Activated CD4-positive, alpha-beta T cell treated with anti-CD3 and anti-CD28 coated beads, Interleukin-2, amount 50 U/mL, for 48 hours (primary cell): ENCODE data around the gene CEP70.
"Not testable (repeated sequence)": the region's sequence is repeated elsewhere in the genome, so short reads cannot be mapped to it uniquely, and the experiment has no call there.

Experiments
- DNase-seq, 2 experiments: peaks; one replicate each; pipeline ENCODE4 v3.0.0-alpha.2; 2020

CEP70 gene

GRCh38 chr3:138468451-138468850, 125.6 kb downstream of the CEP70 start:
- DNase-seq, result no peak

DNA sequence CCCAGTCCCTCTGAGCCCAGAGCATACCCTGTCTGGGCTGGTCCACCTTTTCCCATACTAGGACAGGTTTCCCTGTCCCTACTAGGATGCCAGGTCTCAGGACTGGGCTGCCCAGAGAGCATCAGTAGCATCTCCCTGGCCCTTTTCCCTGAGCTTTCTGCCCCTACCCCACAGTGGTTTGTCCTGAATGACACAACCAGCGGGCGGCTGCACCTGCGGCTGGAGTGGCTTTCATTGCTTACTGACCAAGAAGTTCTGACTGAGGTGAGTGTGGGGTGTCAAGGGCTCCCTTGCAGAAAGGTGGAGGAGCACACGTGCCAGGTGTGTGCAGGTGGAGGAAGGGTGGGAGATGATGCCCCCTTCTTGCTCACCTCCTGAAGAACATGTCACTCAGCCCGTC, 126.1 kb downstream of the CEP70 start:
- DNase-seq, result no peak

- DNase-seq, result no peak
These were observed 128.1 kb downstream of the CEP70 start for GRCh38 chr3:138465925-138466324.

DNA sequence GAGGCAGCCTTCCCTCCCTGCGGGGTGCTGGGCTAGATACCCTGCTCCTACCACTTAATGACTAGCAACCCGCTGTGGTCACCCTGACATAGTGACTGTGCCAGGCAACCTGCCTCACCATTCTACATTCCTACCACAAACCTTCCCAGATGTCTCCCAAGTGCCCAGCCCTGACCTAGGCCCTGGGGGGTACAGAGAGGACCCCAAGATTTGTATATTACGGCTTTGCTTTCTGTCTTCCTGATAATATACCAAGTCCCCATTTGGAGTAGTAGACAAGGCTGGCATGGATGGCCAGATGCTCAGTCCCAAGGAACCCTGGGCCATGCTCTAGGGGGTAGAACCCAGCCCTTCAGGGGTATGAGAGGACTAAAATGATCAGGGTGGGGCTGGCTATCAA, 128.6 kb downstream of the CEP70 start:
- no peak for DNase-seq

DNA sequence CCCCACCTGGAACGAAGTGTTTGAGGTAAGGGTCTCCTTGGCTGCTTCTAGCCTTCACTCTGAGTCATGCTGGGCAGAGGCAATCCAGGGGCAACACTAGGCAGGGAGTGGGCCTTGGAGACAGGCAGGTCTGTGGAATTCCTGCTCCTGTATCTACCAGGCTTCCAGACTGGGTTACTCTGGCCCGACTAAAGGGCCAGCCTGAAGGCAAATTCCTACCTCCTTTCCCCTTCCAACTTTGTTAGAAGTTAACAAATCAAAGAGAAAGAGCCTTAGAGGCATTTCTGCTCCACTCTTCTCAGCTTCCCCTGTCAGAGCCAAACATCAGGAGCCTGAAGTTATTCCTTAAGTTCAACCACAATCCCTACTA, 129.6 kb downstream of the CEP70 start:
- DNase-seq, result no peak

- no peak for DNase-seq
These were observed 130.2 kb downstream of the CEP70 start for GRCh38 chr3:138463724-138464490.

DNA sequence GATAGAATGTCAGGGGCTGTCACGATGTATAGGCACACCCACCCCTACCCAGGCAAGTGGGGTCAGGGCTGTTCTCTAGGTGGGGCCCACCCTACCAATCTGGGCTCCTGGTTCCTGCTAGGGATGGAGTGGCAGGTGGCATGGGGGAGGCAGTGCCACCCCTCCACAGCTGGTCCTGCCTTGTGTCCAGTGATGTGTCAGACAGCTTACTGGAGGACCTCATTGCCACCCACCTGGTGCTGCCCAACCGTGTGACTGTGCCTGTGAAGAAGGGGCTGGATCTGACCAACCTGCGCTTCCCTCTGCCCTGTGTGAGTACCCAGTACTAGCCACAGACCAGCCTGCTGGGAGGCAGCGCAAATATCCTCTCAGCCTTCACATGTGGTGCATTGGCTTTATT, 132.2 kb downstream of the CEP70 start:
- DNase-seq, result no peak

GRCh38 chr3:138461246-138461645, 132.8 kb downstream of the CEP70 start:
- DNase-seq, result no peak

DNA sequence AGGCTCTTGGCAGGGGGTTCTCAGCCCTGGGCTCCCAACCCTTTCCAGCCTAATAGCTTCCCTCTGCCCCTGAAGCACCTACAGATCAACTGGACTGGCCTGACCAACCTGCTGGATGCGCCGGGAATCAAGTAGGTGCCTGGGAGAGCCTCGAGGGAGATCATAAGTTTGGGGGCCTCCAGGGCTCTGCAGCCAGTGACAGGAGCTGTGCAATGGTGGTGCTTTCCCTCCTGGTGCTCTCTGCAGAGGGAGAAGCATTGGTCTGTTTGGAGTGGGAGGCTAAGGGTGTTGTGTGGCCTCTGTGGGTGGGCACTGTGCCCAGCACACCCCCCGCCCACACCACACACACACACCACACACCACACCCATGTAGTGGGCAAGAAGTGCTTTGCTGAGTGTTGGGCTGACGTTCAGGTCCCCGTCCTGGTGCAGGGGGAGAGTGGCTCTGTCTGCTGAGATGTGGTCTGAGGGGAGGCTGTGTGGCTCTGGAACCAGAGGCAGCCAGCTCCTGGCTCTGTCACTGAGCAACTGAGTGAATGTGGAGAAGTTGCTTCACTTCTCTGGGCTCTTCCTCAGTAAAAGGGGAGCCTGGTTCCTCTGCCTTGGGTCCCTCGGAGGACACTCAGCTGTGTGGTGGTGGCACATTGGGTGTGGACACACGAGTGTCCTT, 133.4 kb downstream of the CEP70 start:
- DNase-seq, result no peak

GRCh38 chr3:138459619-138460535, 134.2 kb downstream of the CEP70 start:
- no peak for DNase-seq

DNA sequence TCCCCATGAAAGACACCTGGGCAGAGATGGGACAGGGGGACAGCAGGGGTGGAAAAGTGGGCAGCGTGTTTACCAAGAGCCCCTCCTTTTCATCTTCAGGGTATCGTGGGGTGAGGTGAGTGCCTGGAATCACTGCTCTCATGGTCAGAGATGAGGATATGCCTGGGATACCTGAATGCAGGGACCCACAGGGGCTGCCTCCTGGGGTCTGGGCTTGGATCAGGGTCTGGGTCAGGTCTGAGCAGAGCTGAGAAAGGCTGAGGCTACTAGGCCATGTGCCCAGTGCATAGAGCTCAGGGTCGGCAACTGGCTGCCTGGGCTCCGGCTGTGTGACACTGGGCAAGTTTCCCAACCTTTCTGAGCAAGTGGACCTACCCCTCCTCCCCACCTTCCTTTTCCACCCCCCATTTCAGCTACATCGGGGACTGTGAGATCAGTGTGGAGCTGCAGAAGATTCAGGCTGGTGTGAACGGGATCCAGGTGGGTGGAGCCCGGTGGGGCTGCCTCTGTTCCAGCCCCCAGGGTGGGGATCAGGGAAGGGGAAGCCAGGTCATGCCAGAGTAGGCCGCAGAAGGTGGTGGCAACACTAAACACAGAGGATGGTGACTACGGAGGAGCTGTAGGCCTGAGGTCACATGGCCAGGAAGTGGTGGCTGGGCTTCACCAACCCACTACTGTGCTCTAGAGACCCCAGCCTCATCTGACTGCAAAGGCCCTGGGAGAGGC, 135.1 kb downstream of the CEP70 start:
- DNase-seq, result no peak

DNA sequence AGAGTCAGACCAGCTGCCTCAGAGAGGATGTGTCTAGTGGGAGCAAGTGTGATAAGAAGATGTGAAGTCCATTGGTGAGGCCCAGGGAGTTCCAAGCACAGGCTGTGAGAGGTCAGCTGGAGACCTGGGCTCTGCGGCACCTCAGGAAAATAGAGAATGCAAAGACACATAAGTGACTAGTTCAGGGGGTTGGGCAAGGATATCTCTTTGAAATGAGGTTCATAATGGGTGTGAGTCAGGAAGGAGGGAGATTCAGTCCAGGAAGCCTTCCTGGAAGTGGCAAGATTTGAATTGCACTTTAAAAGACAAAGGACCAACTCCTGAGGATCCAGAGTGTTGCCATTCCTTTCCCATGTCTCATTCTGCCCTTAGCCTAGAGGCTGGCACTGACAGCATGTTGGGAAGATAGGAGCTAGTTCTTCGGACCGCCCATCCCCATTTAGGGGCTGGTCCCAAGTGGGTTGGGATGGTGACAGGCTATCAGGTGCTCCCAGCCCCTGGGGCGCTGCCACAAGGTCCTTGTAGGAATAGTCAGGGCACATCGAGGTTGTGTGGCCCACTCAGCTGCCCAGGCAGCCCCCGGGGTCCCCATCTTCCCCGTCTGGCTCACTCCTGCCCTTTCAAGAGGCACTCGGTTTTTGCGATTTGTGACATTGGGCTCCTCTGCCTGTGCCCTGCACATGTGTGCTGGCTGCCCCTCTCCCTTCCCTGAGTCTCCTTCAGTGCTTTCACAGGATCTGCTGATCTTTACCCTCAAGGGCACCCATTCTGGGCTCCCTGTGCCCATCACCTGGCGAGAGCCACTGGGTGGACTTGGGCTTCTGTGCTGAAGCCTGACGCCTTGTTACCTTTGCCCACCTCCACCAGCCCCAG, 136.0 kb downstream of the CEP70 start:
- no peak for DNase-seq

DNA sequence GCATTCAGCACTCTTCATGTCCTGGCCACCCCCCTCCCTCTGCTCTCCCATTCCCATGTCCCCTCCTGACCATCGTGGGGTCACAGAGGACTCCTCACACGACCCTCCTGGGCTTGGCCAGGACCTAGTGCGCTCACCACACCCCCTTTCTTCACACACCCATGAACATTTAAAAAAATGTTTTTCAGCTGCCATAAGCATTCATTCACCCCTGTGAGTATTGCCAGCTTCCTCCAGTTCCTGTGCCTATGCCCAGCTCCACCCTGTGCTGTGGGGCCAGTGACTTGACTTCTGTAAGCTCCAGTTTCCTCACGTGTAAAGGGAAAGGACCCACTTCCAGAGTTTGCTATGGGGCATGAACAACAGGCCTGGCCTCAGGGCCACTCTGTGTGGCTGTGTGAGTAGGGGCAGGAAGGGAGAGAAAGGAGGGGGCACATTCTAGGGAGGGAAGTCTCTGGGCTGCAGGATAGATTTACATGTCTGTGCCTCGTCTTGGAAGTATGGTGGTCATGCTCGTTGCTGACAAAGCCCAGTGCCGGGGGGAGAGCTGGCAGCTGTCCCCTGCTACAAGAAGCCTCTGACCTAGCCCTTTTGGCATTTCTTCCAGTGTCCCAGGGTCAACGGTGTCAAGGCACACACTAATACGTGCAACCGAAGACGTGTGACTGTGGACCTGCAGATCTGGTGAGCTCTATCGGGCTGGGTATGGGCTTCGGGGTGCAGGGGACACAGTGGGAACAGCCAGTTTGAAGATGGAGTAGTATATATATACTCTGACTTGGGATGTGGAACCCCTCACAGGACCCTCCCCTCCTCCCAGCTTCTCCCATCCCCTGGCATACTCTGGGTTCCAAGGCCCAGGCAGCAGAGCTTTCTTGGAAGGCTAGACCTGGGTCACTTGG, 136.8 kb downstream of the CEP70 start:
- no peak for DNase-seq

- DNase-seq, result no peak
These were observed 138.0 kb downstream of the CEP70 start for GRCh38 chr3:138455801-138456716.

DNA sequence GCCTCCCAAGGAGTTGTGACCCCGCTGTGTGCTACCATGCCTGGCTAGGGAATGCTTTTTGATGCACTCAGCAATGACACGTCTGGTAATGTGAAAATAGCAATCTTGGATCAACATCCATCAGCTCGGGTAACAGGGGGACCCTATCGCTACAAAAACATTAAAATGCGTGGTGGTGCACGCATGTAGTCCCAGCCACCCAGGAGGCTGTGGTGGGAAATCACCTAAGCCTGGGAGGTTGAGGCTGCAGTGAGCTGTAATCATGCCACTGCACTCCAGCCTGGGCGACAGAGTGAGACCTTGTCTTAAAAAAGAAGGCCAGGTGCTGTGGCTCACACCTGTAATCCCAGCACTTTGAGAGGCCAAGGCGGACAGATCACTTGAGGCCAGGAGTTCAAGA, 140.1 kb downstream of the CEP70 start:
- DNase-seq, result not testable (repeated sequence)

GRCh38 chr3:138452436-138452835, 141.6 kb downstream of the CEP70 start:
- DNase-seq, result no peak

DNA sequence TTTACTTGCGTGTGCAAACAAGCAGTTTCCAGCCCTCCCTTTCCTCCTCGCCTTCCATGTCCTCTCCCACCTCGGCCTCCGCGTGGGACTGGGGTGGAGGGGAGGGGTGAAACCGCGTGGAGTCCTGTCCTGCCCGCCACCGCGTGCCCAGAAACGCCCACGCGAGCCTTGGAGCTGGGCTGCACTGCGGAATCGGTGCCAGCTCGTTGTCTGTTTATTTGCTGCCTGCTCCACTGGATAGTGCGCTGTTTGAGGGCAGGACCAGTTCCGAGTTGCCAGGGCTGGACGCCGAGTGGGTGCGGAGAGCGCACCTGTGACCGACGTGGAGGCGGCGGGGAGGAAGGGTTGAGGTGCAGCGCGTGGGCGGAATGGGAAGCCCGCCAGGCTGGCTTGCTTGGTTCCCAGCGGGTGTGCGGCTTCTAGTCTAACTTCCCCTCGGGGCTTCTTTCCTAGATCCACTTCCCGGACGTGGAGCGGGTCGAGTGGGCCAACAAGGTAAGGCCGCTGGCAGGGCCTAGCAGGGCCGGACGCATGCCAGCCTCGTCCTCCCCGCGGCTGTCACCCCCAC, 142.4 kb downstream of the CEP70 start:
- DNase-seq, result no peak

GRCh38 chr3:138450704-138451424, 143.2 kb downstream of the CEP70 start:
- no peak for DNase-seq

DNA sequence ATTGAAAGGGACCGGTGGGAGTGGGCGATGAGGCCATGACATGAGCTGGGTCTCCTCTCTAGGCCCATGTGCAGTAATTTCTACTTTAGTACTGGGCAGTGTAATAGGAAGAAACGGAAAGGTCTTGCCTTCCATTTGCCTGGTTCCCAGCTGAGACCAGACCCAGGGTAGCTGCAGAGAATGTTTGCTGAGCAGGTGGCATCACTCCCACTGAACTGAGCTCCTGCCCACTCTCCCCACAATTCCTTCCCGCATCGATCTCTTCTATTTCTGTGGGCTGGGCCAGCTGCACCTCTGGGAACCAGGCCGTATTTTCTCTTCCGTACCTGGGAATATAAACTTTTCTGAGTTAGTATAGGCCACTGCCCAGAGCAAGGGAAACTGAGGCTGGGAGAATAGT, 143.9 kb downstream of the CEP70 start:
- no peak for DNase-seq
